Liver (tissue), 9 donors: ENCODE data around the gene RPTOR. TPM values are rescaled to one million over a fixed set of nuclear protein-coding genes. Genes with fewer than 3 reads are reported as not detected.

Experiments
- DNase-seq: peaks from one replicate; pipeline ENCODE4 v3.0.0-alpha.2; 2017; ENCODE audit warnings: low spot score
- H3K27ac ChIP-seq, 2 donors: one replicate each; pipeline ENCODE4 v1.7.0; 2013; ENCODE audit warnings: inconsistent platforms in 2 of 2, low read length in 2 of 2, control low read depth in 1 of 2, low read depth in 1 of 2, mild to moderate bottlenecking in 1 of 2
- H3K27me3 ChIP-seq, 4 donors: one replicate each; pipeline versions ENCODE4 v1.6.1 to v1.7.0; 2013; ENCODE audit warnings: low read length in 3 of 4, inconsistent platforms in 1 of 4, mild to moderate bottlenecking in 1 of 4, moderate library complexity in 1 of 4; ENCODE audit not compliant: control insufficient read depth in 4 of 4, insufficient read depth in 4 of 4
- H3K36me3 ChIP-seq, 4 donors: one replicate each; pipeline versions ENCODE4 v1.6.1 to v1.7.0; 2013; ENCODE audit warnings: low read length in 3 of 4, mild to moderate bottlenecking in 3 of 4, low read depth in 1 of 4, moderate library complexity in 1 of 4; ENCODE audit not compliant: control insufficient read depth in 4 of 4, insufficient read depth in 3 of 4
- H3K4me1 ChIP-seq, 4 donors: one replicate each; pipeline versions ENCODE4 v1.6.1 to v1.7.0; 2013; ENCODE audit warnings: low read length in 3 of 4, mild to moderate bottlenecking in 3 of 4, moderate library complexity in 1 of 4; ENCODE audit not compliant: control insufficient read depth in 4 of 4, insufficient read depth in 4 of 4
- H3K4me3 ChIP-seq, 3 donors: one replicate each; pipeline versions ENCODE4 v1.6.1 to v1.7.0; 2013; ENCODE audit warnings: low read length in 3 of 3, control low read depth in 1 of 3, low read depth in 1 of 3, mild to moderate bottlenecking in 1 of 3
- H3K9ac ChIP-seq, 2 donors: one replicate each; pipeline ENCODE4 v1.7.0; 2013; ENCODE audit warnings: low read length in 2 of 2, mild to moderate bottlenecking in 2 of 2, moderate library complexity in 2 of 2, control low read depth in 1 of 2, low read depth in 1 of 2
- H3K9me3 ChIP-seq, 4 donors: one replicate each; pipeline versions ENCODE4 v1.6.1 to v1.7.0; 2013; ENCODE audit warnings: low read length in 3 of 4; ENCODE audit not compliant: control insufficient read depth in 4 of 4
- ATF3 ChIP-seq: IDR thresholded peaks from 2 replicates; pipeline ENCODE4 v1.6.1; 2016; ENCODE audit warnings: antibody characterized with exemption
- EGR1 ChIP-seq, 2 donors: IDR thresholded peaks; 2 replicates each; pipeline ENCODE4 v1.6.1; 2016 to 2018; ENCODE audit warnings: antibody characterized with exemption in 2 of 2, low read depth in 2 of 2
- FOXA1 ChIP-seq: IDR thresholded peaks from 2 replicates; pipeline ENCODE4 v1.6.1; 2016; ENCODE audit warnings: antibody characterized with exemption
- FOXA2 ChIP-seq: IDR thresholded peaks from 2 replicates; pipeline ENCODE4 v1.6.1; 2016; ENCODE audit warnings: antibody characterized with exemption
- GABPA ChIP-seq, 2 donors: IDR thresholded peaks in 1 of 2; conservative IDR thresholded peaks in 1 of 2; 2 replicates each; pipeline ENCODE4 v1.6.1; 2016; ENCODE audit warnings: antibody characterized with exemption in 2 of 2, mild to moderate bottlenecking in 1 of 2, moderate library complexity in 1 of 2
- HNF4A ChIP-seq, 2 donors: conservative IDR thresholded peaks; 2 replicates each; pipeline ENCODE4 v1.6.1; 2016; ENCODE audit warnings: antibody characterized with exemption in 2 of 2, mild to moderate bottlenecking in 2 of 2
- HNF4G ChIP-seq: IDR thresholded peaks from 2 replicates; pipeline ENCODE4 v1.6.1; 2016; ENCODE audit warnings: antibody characterized with exemption
- NR2F2 ChIP-seq: IDR thresholded peaks from 2 replicates; pipeline ENCODE4 v1.6.1; 2016; ENCODE audit warnings: antibody characterized with exemption
- RAD21 ChIP-seq, 2 donors: IDR thresholded peaks; 2 replicates each; pipeline ENCODE4 v1.6.1; 2016; ENCODE audit warnings: antibody characterized with exemption in 2 of 2, mild to moderate bottlenecking in 2 of 2
- RXRA ChIP-seq, 2 donors: IDR thresholded peaks; 2 replicates each; pipeline ENCODE4 v1.6.1; 2017 to 2018; ENCODE audit warnings: antibody characterized with exemption in 2 of 2, mild to moderate bottlenecking in 1 of 2
- TAF1 ChIP-seq: conservative IDR thresholded peaks from 2 replicates; pipeline ENCODE4 v1.6.1; 2016; ENCODE audit warnings: antibody characterized with exemption, mild to moderate bottlenecking
- YY1 ChIP-seq: IDR thresholded peaks from 2 replicates; pipeline ENCODE4 v1.6.1; 2016; ENCODE audit warnings: antibody characterized with exemption, mild to moderate bottlenecking
- WGBS: extraction: QIAGEN DNeasy Blood & Tissue Kit; methylation state at CpG from one replicate; pipeline ENCODE4 v1.1.7; 2013; 5-methylcytosine and 5-hydroxymethylcytosine counted together
- polyA plus RNA-seq, 2 donors: library from polyadenylated mRNA; stranded (reverse) in 1 of 2; unstranded in 1 of 2; fragments of 200-250 nt in 1 of 2; fragments of >200 nt in 1 of 2; fragmentation: Nextera tagmentation in 1 of 2; extraction: Ambion mirVana in 1 of 2; gene quantifications; one replicate each; pipeline versions ENCODE4 v1.2.1 to v1.2.3, GENCODE V29; 2013 to 2015
- total RNA-seq, 2 donors: library from RNA; depleted of rRNA; stranded (reverse); fragments of >200 nt; gene quantifications; one replicate each; pipeline ENCODE4 v1.2.3, GENCODE V29; 2014
- TF ChIP-seq, protein P1 (sequence below): IDR thresholded peaks from 2 replicates; pipeline ENCODE4 v1.6.1; 2016; ENCODE audit warnings: antibody characterized with exemption, mild to moderate bottlenecking
- TF ChIP-seq, protein P2 (sequence below): IDR thresholded peaks from 2 replicates; pipeline ENCODE4 v1.6.1; 2016; ENCODE audit warnings: antibody characterized with exemption
- donor health status: healthy.
- donor health status: healthy.
- donor health status: healthy.
- donor health status: healthy.
- donor health status: healthy.

Gene RPTOR
- total and polyA plus RNA-seq, 4 donors, result 4.8 to 25.4 (median 11.6) TPM

GRCh38 chr17:80821546-80821945 lies 276.9 kb downstream of the RPTOR start:
- H3K27ac ChIP-seq, result no peak overlapping the region
- peaks cover 0 to 3% (median 0%) of the 10 kb centered on the region in 4 donors for H3K4me1 ChIP-seq
- WGBS, result 99% methylated on average over 18 of the region's 18 CpGs
- TF ChIP-seq GABPA (IDR thresholded peaks at IDR 0.05 in 1 of 2, conservative IDR thresholded peaks at IDR 0.05 in 1 of 2) (no peak), FOXA1 (no peak), RXRA (IDR thresholded peaks at IDR 0.05) (no peak)
- no peak for DNase-seq
- H3K27me3 ChIP-seq, result no peaks in the 10 kb centered on the region
- peaks cover 0 to 11% (median 2%) of the 10 kb centered on the region in 4 donors for H3K36me3 ChIP-seq
- no peaks in the 10 kb centered on the region for H3K9me3 ChIP-seq
- no peak overlapping the region for H3K4me3 ChIP-seq
- H3K9ac ChIP-seq, result no peak overlapping the region

DNA sequence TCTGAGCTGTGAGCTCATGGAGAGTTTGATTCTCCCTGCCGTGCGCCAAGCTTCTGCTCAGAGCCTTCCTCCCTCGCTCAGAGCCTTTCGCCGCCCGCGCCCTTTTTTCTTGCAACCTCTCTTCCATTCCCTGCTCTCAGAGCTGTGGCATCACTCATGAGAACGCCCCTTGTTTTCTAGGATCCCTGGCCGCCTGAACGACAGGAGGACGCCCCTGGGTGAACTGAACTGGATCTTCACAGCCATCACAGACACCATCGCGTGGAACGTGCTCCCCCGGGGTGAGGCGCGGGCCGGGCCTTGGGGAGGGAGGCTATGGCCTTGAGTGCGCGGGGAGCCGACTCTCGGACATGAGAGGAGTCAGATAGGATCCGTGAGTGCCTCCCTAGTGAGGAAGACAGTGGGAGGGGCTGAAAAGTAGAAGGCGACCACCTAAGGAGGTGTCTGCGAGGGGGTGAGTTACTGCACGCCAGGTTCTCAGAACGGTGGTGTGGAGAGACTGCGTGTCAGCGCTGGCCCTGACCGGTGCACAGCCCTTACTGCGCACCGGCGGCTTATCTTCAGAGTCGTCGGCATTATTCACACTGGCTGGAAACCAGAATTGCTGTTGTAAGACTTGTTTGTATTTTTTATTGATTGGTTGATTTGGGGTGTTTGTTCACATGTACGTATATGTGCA lies 277.5 kb downstream of the RPTOR start:
- 94% methylated on average over 36 of the region's 36 CpGs for WGBS
- H3K4me3 ChIP-seq, result no peak overlapping the region
- no peak overlapping the region for H3K27ac ChIP-seq
- TF ChIP-seq FOXA2, result no peak
- TF ChIP-seq FOXA1, result no peak
- no peak for TF ChIP-seq HNF4A (conservative IDR thresholded peaks at IDR 0.05)
- TF ChIP-seq GABPA (IDR thresholded peaks at IDR 0.05 in 1 of 2, conservative IDR thresholded peaks at IDR 0.05 in 1 of 2), result no peak
- TF ChIP-seq YY1, result no peak
- TF ChIP-seq ATF3, result no peak
- TF ChIP-seq HNF4G, result no peak
- no peak for TF ChIP-seq RAD21 (IDR thresholded peaks at IDR 0.05)
- no peak for TF ChIP-seq TAF1
- TF ChIP-seq, protein P1, sequence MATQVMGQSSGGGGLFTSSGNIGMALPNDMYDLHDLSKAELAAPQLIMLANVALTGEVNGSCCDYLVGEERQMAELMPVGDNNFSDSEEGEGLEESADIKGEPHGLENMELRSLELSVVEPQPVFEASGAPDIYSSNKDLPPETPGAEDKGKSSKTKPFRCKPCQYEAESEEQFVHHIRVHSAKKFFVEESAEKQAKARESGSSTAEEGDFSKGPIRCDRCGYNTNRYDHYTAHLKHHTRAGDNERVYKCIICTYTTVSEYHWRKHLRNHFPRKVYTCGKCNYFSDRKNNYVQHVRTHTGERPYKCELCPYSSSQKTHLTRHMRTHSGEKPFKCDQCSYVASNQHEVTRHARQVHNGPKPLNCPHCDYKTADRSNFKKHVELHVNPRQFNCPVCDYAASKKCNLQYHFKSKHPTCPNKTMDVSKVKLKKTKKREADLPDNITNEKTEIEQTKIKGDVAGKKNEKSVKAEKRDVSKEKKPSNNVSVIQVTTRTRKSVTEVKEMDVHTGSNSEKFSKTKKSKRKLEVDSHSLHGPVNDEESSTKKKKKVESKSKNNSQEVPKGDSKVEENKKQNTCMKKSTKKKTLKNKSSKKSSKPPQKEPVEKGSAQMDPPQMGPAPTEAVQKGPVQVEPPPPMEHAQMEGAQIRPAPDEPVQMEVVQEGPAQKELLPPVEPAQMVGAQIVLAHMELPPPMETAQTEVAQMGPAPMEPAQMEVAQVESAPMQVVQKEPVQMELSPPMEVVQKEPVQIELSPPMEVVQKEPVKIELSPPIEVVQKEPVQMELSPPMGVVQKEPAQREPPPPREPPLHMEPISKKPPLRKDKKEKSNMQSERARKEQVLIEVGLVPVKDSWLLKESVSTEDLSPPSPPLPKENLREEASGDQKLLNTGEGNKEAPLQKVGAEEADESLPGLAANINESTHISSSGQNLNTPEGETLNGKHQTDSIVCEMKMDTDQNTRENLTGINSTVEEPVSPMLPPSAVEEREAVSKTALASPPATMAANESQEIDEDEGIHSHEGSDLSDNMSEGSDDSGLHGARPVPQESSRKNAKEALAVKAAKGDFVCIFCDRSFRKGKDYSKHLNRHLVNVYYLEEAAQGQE, result no peak
- no peak for TF ChIP-seq NR2F2
- peaks cover 0 to 11% (median 2%) of the 10 kb centered on the region in 4 donors for H3K36me3 ChIP-seq
- no peak overlapping the region for H3K9ac ChIP-seq
- peaks cover 0 to 4% (median 0%) of the 10 kb centered on the region in 4 donors for H3K4me1 ChIP-seq
- H3K9me3 ChIP-seq, result no peaks in the 10 kb centered on the region
- H3K27me3 ChIP-seq, result no peaks in the 10 kb centered on the region
- DNase-seq, result no peak

- H3K4me1 ChIP-seq, result peaks cover 0 to 8% (median 0%) of the 10 kb centered on the region in 4 donors
- TF ChIP-seq, protein P2, sequence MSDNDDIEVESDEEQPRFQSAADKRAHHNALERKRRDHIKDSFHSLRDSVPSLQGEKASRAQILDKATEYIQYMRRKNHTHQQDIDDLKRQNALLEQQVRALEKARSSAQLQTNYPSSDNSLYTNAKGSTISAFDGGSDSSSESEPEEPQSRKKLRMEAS, result no peak
- no peak for TF ChIP-seq RAD21 (IDR thresholded peaks at IDR 0.05)
- TF ChIP-seq EGR1 (IDR thresholded peaks at IDR 0.05; ENCODE audit: low read depth in 2 of 2), result no peak
- no peak for TF ChIP-seq TAF1
- no peak for TF ChIP-seq RXRA (IDR thresholded peaks at IDR 0.05)
- no peaks in the 10 kb centered on the region for H3K9me3 ChIP-seq
- 89% methylated on average over 20 of the region's 20 CpGs for WGBS
- H3K27me3 ChIP-seq, result no peaks in the 10 kb centered on the region
- H3K36me3 ChIP-seq, result peaks cover 0 to 11% (median 3%) of the 10 kb centered on the region in 4 donors
- no peak overlapping the region for H3K9ac ChIP-seq
- H3K27ac ChIP-seq, result no peak overlapping the region
- no peak for DNase-seq
- no peak overlapping the region for H3K4me3 ChIP-seq
Observed at GRCh38 chr17:80822700-80823410, 278.2 kb downstream of the RPTOR start.
